ENCODE results near the gene ALPI. TPM values are rescaled to one million over a fixed set of nuclear protein-coding genes. Genes with fewer than 3 reads are reported as not detected.
"Not testable (repeated sequence)": the region's sequence is repeated elsewhere in the genome, so short reads cannot be mapped to it uniquely, and the experiment has no call there.

Gene ALPI
- total RNA-seq, 1 experiment from 2014 or later: not detected

GRCh38 chr2:232420463-232421188 lies 35.3 kb upstream of the ALPI start:
- no peak for DNase-seq (ENCODE audit: low spot score)

DNA sequence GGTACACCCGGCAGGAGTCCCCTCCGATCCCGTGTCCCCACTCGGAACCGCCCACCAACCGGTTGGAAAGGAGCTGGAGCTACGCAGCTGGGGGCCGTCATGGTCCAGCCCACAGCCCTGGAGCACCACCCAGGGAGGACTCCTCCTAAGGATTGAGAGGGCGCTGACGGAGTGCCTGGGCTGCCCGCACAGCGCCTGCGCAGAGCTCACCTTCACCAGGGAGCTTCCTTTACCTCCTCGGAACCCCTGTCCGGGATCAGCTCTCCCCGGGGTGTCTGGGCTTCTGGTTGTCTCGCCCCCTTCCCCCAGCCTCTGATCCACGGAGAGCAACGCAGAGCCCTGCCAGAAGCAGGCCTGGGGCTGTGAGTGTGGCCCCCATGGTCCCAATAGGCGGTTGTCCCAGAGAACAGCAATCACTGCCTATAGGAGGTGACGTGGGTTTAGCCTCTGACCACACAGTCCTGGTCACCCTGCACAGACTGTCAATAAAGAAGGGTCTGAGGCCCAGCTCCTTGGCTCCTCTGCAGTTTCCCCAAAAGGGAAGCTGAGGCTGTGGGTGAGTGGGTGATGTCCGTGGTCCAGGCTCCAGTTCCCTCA lies 34.7 kb upstream of the ALPI start:
- DNase-seq (ENCODE audit: low spot score): no peak

DNA sequence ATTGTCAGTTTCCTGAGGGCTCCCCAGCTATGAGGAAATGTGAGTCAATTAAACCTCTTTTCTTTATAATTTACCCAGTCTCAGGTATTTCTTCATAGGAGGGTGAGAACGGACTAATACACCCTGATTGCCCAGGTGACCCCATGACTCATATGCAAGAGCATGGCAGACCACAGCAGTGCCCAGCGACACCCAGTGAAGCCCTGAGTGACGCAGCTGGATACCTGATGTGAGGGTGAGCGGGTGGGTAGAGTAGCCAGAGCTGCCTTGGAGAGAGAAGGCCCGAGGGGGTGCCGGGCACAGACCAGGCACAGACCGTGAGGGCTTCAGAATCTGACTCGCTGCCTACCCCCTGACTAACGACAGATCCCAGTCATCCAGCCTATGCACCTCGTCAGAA lies 33.9 kb upstream of the ALPI start:
- DNase-seq (ENCODE audit: low spot score): no peak

DNA sequence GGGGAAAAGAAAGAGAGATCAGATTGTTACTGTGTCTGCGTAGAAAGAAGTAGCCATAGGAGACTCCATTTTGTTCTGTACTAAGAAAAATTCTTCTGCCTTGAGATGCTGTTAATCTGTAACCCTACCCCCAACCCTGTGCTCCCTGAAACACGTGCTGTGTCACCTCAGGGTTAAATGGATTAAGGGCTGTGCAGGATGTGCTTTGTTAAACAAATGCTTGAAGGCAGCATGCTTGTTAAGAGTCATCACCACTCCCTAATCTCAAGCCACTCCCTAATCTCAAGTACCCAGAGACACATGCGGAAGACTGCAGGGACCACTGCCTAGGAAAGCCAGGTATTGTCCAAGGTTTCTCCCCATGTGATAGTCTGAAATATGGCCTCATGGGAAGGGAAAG lies 33.0 kb upstream of the ALPI start:
- not testable (repeated sequence) for DNase-seq (ENCODE audit: low spot score)

DNA sequence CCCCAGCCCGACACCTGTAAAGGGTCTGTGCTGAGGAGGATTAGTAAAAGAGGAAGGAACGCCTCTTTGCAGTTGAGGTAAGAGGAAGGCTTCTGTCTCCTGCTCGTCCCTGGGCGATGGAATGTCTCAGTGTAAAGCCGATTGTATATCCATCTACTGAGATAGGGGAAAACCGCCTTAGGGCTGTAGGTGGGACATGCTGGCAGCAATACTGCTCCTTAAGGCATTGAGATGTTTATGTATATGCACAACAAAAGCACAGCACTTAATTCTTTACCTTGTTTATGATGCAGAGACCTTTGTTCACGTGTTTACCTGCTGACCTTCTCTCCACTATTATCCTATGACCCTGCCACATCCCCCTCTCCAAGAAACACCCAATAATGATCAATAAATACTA lies 32.5 kb upstream of the ALPI start:
- DNase-seq (ENCODE audit: low spot score): not testable (repeated sequence)

DNA sequence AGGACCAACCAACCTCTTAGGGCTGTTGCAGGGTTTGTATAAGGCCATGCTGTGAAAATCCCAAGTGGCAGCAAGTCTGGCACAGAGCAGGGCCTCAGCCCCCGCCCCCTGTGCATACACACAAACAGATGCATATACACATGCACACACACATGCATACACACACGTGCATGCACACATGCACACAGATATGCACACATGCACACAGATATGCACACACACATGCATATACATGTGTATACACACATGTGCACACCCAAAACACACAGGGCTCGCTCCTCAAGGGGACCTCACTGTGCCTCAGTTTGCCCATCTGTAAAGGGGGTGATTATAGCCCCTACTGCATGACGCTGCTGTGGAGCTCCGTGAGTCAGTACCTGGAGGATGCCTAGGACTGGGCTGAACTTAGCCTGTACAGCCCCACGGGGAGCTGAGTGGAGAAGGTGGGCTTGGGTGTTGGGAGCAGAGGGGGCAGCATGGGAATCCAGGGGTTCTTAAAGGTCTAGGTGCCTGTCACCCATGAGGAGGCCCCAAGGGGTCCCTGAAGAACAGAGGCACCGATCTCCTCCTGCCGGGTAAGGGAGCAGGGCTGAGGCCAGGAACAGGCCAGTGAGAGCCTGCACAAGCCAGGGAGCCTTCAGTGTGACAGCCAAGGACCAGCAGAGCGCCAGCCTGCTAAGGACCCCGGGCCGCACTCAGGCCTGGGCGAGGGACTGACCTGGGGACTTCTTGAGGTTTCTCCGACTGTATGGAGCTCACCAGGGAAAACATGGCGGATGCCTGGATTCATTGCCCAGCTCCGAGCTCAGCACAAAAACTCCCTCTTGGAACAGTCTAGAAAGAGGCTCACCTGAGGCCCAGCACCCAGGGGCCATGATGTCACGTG lies 24.0 kb upstream of the ALPI start:
- DNase-seq (ENCODE audit: low spot score): no peak

GRCh38 chr2:232432598-232433184 lies 23.3 kb upstream of the ALPI start:
- no peak for DNase-seq (ENCODE audit: low spot score)

DNA sequence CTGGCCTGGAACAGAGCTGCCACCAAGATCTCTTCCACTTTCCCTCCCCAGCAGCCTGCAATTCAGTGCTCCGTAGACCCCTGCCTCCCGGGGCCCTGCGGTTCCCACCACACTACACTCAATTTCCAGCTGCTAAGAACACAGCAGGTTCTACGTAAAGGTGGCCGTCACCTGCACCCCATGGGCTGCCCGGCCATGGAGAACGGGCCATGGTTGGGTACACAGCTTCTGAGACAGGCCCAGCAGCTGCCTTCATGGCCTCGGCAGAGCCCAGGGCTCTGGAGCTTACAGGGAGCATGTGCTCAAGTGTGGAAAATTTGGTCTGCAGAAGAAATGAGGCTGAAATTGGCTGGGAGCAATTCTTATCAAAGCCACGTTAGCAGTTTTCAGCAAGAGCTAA lies 22.3 kb upstream of the ALPI start:
- DNase-seq (ENCODE audit: low spot score): not testable (repeated sequence)

GRCh38 chr2:232434091-232434490 lies 21.9 kb upstream of the ALPI start:
- no peak for DNase-seq (ENCODE audit: low spot score)

DNA sequence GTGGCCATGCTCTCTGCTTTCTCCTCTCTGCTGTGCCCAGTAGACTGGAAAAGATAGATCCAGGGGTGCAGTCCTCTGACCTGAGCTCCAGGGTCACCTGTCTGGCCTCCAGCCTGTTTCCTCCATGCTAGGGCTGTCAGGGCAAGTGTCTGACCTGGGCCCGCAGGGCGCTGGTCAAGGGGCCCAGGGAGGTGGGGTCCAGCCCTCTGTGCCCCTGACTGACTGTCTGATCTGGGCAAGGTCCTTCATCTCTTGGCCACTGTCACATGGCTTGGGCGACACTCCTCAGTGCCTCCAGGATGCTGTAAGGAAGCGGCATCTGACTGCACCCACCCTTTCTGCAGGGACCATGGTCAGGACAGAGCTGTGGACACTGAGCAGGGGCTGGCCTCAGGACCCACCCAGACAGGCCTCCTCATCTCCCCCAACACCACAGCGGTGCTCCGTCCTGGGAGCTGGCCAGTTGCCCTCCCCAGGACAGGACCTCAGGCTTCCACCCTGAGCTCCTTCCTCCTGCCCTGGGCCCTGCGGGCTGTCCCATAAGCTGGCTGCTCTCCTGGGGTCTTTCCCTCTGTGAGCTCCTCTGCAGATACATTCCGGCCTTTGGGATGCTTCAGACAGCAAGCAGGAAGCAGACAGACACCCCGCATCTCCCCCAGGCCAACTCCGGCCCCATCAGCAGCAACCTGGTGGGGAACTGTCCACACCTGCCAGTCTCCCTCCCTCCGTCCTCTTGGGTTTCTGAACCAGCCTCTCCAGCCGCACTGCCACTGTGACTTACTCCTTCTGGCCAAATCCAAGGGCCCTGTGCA lies 21.2 kb upstream of the ALPI start:
- DNase-seq (ENCODE audit: low spot score): no peak

DNA sequence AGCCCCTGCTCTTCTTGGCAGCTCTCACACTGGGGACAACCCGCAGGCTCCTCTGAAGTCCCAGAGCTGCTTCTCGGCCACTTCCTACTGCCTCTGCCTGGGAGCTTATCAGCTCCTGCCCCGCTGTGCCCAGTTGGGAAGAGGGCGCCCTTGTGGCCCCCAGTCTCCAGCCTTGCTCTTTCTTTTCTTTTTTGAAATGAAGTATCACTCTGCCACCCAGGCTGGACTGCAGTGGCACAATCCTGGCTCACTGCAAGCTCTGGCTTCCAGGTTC lies 20.6 kb upstream of the ALPI start:
- DNase-seq (ENCODE audit: low spot score): no peak

GRCh38 chr2:232435805-232436204 lies 20.1 kb upstream of the ALPI start:
- DNase-seq (ENCODE audit: low spot score): no peak

DNA sequence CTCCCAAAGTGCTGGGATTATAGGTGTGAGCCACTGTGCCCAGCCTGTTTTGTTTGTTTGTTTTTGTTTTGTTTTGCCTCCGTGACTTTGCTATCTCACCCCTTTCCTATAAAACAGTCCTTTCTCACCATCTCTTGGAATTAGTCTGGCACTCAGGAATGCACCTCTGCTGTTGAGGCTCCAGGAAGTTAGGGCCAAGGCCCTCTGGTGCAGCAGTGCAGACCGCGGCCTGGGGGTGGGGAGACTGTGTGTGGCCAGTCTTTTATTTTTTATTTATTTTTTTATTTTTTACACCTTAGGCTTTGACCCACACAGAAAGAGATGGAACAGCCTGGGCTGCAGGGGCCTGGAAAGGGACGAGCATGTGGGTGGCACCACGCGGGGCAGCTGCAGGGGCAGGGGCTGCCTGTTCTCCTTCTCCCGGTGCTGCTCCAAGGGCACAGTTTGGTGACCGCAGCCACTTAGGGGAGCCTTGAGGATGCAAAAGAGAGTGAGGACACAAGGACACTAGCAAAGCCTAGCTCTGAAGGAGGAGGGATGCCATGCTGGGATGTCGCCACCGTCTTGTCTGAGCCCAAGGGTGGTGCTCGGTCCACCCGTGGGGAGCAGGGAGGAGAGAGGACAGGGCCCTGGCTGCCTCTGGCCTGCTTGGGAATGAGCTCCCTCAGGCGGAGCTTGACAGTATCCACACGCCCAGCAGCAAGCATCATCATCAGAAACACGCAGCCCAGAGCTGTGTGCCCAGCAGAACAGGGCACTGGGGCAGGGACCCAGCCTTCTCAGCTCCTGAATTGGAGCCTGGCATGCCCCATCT lies 19.4 kb upstream of the ALPI start:
- no peak for DNase-seq (ENCODE audit: low spot score)

GRCh38 chr2:232437195-232437571 lies 18.8 kb upstream of the ALPI start:
- no peak for DNase-seq (ENCODE audit: low spot score)

DNA sequence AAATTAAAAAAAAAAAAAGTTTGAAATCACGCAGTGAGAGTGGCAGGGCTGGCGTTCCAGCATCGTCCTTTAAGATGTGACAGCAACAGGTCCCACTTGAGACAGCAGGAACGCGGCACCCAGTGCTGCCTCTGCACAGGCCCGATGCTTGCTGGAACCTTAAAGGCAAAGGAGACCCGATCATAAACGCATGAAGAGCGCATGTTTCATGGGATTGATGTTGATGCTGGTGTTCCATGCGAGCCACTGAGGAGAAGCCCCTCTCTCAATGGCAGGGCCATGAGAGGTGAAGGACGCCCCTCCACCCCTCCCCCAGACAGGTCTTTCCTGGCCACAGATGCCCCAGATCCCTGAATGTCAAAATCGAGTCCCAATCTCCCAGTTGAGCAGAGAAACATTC lies 17.9 kb upstream of the ALPI start:
- no peak for DNase-seq (ENCODE audit: low spot score)

GRCh38 chr2:232438951-232439757 lies 16.8 kb upstream of the ALPI start:
- DNase-seq (ENCODE audit: low spot score): peak; percentile 27

GRCh38 chr2:232439758-232440135 lies 16.2 kb upstream of the ALPI start:
- no peak for DNase-seq (ENCODE audit: low spot score)

GRCh38 chr2:232440220-232441018 lies 15.5 kb upstream of the ALPI start:
- peak; percentile 56 for DNase-seq (ENCODE audit: low spot score)

DNA sequence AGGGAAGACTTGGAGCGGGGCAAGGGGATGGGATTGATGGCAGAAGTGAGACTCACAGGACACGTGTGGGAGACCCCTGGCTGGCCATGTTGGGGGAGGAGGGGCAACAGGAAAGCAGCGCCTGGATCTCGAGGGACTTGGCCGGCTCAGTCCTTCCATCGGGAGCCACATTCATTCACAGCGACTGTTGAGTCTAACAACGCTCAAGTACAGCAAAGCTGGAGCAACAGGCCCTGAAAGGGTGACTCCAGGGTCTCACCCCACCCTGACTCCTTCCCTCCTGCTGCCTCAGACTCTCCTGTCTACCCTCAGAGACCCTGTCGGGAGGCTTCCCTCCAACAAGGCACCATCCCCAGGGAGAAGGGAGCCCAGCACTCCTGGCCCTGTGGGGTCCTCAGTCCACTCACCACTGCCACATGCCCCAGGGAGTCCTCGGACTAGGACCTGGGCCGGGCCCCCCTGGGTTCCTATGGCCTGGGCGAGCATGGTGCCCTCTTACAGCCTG lies 14.8 kb upstream of the ALPI start:
- DNase-seq (ENCODE audit: low spot score): no peak
